Measurements from ENCODE around the gene PSMA1.

PSMA1 gene

GRCh38 chr11:14529321-14529720 is 9.1 kb upstream of the PSMA1 start:
- DNase-seq = no peak

- no peak for DNase-seq
These were observed 2.6 kb upstream of the PSMA1 start for GRCh38 chr11:14522801-14523200.

- DNase-seq = no peak
These were observed 2.1 kb upstream of the PSMA1 start for GRCh38 chr11:14522245-14522644.

GRCh38 chr11:14520747-14521151 is 563 bp upstream of the PSMA1 start:
- no peak for DNase-seq

GRCh38 chr11:14519597-14519916 is 629 bp downstream of the PSMA1 start:
- no peak for DNase-seq

- no peak for DNase-seq
These were observed 1.4 kb downstream of the PSMA1 start for GRCh38 chr11:14518820-14519219.

GRCh38 chr11:14513800-14514199 is 6.4 kb downstream of the PSMA1 start:
- DNase-seq = no peak

GRCh38 chr11:14506532-14506931 is 13.7 kb downstream of the PSMA1 start:
- DNase-seq = no peak

- DNase-seq = no peak
These were observed 17.2 kb downstream of the PSMA1 start for GRCh38 chr11:14503023-14503422.

GRCh38 chr11:14502039-14502438 is 18.1 kb downstream of the PSMA1 start:
- no peak for DNase-seq

- DNase-seq = no peak
These were observed 20.0 kb downstream of the PSMA1 start for GRCh38 chr11:14500181-14500651.

GRCh38 chr11:14499560-14500180 is 20.5 kb downstream of the PSMA1 start, which contains the start of gene COPB1:
Gene COPB1 (minus strand): TSS chr11:14499811. CDS start chr11:14498928, 883 bp downstream.
- DNase-seq = peak; percentile 82

GRCh38 chr11:14499178-14499559 is 21.0 kb downstream of the PSMA1 start:
- peak; percentile 22 for DNase-seq

GRCh38 chr11:14480716-14481115 is 39.5 kb downstream of the PSMA1 start:
- DNase-seq = no peak

- no peak for DNase-seq
These were observed 49.1 kb downstream of the PSMA1 start for GRCh38 chr11:14471127-14471526.

GRCh38 chr11:14463623-14464022 is 56.6 kb downstream of the PSMA1 start:
- no peak for DNase-seq

- no peak for DNase-seq
These were observed 60.0 kb downstream of the PSMA1 start for GRCh38 chr11:14460147-14460546.

- DNase-seq = no peak
These were observed 61.8 kb downstream of the PSMA1 start for GRCh38 chr11:14458377-14458776.

- no peak for DNase-seq
These were observed 64.3 kb downstream of the PSMA1 start for GRCh38 chr11:14455648-14456430.

All from NCI-H1092 (cell line).